LoVo (cell line): ENCODE results near the gene HK2.
"Not testable (repeated sequence)": the region's sequence is repeated elsewhere in the genome, so short reads cannot be mapped to it uniquely, and the experiment has no call there.

Experiments used
- DNase-seq: peaks from one replicate; pipeline ENCODE4 v3.0.0-alpha.2; 2016; ENCODE audit warnings: low spot score

The HK2 gene

DNA sequence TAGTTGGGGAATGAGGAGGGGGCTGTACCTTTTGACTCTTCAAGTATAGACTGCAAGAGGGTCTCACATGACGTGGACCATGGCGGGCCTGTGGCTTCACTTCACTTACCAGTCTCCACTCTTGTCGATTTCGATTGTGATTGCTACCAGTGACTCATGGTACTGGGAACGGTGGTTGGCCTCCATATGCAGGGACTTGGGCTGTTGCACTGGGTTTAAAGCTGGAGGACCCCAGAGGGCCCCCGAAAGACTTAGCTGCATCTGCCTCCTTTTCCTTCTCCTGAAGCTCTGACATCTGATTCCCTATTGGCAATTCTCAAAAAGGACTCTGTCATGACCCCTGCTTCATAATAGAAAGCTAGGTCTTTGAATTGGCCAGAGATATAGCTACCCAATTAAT is 43.4 kb downstream of the HK2 start:
- DNase-seq: no peak

DNA sequence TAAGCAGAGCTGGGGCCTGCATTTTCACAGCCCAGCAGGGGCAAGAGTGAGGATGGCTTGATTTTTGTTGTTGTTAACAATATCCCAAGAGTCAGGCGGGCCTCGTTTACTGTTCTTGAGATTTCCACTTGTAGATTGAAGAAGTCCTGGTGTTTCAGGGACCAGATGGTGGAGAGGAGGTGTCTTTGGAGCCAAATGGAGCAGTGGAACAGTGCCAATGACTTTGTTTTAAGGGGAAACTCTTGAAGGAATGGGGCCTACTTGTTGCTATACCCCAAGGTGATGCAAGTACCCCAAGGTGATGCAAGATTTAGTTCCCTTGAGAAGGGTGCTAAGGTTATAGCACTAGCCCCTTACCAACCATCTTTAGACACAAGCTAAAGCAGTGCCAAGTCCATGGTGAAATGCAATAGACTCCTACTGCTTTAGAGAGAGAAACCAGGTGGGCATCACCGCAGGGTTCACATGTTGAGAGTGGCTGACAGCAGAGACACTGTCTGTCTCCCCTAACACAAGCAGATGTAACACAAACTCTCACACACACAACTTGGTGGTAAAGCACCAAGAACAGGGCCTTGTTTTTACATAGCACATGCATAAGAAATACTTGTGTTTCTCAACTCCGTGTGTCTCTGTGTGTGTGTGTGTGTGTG is 44.0 kb downstream of the HK2 start:
- no peak for DNase-seq

DNA sequence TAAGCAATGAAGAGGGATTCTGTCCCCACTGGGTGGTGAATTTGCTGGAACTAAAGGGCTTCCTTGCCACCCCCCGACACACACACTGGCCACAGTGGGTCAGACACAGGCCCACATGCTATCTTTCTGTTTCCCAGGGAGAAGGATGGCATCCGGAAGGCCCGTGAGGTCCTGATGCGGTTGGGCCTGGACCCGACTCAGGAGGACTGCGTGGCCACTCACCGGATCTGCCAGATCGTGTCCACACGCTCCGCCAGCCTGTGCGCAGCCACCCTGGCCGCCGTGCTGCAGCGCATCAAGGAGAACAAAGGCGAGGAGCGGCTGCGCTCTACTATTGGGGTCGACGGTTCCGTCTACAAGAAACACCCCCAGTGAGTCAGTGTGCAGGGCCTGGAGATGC is 44.6 kb downstream of the HK2 start:
- no peak for DNase-seq

DNA sequence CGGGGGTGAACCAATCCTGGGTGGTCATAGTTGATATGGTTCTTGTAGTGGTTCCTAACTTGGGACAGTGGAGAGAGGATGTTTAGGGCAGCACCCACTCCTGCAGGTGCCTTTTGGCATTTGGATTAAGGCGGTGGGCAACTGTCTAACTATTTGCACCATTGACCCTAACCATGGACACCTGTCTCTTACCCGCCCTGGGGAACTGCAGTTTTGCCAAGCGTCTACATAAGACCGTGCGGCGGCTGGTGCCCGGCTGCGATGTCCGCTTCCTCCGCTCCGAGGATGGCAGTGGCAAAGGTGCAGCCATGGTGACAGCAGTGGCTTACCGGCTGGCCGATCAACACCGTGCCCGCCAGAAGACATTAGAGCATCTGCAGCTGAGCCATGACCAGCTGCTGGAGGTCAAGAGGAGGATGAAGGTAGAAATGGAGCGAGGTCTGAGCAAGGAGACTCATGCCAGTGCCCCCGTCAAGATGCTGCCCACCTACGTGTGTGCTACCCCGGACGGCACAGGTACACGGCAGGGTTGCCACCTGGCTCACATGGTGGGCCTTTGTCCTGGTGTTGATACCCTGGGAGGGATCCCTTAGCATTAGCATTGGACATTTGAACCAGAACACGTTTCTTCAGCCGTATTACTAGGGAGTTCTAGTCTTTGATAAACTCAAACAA is 46.3 kb downstream of the HK2 start:
- no peak for DNase-seq

DNA sequence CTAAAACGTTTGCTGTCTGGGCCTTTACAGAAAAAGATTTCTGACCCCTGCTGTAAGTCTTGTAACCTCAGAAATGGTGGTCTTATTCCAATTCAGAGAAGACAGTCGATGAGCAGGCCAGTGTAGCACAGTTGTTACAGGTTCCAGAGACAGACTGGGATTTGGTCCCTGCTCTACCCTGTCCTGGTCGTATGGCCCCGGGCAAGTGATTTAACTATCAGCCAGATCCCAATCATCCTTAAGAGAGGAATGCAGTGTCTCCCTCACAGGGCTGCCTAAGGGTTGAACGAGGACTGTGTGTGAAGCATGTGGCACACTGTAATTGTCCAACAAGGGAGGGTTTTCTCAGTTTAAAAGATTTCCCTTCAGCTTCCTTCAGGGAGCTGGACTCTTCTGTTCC is 47.2 kb downstream of the HK2 start:
- no peak for DNase-seq

DNA sequence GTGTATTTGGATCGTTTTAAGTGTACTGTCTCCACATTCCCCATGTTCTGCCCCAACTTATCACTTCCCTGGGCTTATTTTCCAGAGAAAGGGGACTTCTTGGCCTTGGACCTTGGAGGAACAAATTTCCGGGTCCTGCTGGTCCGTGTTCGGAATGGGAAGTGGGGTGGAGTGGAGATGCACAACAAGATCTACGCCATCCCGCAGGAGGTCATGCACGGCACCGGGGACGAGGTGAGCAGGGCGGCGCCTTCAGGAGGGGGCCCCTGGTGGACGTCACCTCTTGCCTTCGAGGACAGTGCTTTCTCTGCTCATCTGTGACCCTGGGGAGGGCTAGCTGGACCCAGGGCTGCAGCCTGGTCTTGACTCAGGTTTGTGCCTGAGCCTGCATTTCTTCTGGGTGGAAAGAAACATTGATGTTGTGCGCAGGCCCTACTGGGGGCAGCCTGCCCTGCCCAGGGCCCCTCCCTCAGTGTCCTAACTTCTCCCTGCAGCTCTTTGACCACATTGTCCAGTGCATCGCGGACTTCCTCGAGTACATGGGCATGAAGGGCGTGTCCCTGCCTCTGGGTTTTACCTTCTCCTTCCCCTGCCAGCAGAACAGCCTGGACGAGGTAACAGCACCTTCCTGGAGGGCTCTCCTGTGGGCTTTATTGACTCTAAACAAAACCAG is 47.8 kb downstream of the HK2 start:
- no peak for DNase-seq

DNA sequence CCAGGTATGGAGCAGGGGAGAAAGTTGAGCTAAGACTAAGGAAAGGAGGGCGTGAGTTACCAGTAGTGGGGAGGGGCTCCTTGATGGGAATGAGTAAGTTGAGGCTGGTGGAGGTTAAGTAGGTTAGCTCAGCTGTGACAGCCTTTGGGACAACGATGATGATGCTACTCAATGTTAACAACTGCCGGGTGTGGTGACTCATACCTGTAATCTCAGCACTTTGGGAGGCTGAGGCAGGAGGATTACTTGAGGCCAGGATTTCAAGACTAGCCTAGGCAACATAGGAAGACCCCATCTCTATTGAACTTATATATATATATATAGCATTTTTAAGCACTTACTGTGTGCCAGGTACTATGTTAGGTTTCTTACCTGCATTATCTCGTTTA is 48.4 kb downstream of the HK2 start:
- no peak for DNase-seq

DNA sequence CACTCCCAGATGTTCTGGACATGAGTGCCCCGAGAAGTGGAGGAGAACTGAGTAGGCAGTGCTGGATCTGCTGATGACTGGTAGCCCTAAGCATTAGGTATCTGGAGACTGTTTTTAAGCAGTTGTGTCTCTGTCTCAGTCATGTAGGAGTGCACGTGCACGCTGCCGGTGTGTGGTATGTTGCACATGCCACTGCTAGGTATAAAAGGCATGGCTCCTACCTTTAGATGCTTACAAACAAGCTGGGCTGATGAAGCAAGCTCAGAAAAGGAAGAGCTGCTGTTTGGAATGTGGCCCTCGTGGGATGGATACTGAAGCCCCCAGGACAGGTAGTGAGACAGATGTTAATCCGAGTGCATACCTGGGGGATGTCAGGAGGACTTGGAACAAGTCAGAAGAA is 49.1 kb downstream of the HK2 start:
- no peak for DNase-seq

DNA sequence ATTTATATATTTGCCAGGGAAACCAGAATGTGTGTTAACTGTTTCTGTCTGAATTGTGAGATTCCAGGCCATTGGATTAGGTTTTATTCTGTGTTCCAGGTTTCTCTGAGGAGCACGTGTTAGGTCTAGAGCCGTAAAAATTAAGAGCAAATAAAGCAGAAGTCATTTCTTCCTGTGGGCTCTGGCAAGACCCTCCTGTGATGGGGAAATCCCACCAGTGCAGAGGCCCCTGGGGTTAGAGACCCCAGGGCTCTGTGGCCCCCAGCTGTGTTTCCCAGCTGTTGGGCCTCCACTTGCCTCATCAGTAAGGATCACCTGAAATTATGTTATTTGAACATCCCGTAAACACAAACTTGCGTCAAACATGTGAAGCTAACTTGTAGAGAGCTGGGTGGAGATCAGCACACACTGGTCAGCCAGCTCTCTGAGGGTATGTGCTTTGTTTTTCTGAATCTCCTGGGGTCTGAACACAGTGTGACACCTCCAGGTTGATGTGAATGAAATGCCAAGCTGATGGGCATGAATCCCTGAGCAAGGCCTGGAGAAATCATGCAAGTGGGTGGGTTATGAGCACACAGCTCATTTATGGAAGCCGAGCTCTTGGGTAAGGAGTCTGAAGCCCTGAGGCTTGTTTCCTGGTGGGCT is 50.3 kb downstream of the HK2 start:
- DNase-seq: no peak

DNA sequence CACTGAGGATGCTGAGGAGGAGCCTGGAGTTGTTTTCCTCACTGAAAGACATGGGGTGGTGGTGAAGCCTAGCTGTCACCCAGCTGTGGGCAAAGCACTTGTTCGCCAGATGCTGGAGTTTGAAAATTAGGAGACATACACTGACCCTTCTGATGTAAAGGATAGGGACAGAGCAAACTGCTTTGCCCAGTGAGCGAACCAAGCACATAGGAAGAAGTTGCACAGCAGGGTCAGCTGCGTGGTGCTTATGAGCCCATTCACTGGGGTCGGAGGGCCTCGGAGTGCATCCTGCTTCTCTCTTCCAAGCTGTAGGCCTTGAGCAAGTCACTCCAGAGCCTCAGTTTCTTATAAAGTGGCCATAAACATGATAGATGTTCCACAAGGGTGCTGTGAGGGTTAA is 50.9 kb downstream of the HK2 start:
- no peak for DNase-seq

DNA sequence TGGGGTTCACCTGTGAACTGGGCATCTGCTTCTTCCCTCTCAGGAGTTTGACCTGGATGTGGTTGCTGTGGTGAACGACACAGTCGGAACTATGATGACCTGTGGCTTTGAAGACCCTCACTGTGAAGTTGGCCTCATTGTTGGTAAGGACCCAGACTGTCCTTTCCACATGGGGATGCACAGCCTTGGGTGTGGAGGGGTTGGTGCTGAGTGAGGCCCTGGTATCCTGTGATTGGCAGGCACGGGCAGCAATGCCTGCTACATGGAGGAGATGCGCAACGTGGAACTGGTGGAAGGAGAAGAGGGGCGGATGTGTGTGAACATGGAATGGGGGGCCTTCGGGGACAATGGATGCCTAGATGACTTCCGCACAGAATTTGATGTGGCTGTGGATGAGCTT is 52.3 kb downstream of the HK2 start:
- DNase-seq: no peak

DNA sequence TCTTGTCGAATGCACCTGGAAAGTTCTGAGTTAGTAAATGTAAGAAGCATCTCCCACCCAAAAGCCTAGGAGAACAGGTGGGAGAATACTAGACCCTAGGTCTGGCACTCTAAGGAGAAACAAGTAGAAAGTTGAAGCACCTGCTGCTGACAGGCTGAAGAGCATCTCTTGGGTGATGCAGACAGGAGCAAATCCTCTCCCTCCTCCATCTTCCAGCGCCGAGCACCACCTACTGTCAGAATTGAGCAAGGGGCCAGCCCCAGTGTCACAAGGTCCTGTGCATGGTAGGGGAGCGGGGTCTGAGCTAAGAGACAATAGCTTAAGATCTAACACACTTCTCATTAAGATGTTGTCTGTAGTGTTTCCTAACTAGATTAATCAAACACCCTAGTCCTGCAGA is 52.9 kb downstream of the HK2 start:
- DNase-seq: no peak

DNA sequence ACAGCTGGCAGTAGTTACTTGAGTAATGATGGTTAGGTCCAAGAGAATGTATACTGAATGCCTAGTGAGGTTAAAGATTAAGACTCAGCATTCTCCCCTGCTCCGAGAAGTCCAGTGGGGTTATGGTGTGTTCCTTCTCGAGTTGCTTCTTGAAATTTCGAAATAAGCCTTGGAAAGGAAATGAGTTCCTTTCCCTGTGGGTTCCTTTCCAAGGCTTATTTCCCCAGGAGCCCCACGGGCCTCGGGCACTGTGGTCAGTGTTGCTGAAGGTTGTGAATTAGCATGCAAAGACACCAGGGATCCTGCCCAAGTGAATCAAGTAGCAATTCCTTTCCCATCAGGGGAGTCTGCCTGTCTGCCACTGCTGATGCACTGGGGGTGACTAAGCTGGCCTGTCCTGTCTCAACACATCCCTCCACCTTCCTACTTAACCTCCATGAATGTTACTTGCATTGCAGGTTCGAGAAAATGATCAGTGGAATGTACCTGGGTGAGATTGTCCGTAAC is 53.6 kb downstream of the HK2 start:
- DNase-seq: no peak

DNA sequence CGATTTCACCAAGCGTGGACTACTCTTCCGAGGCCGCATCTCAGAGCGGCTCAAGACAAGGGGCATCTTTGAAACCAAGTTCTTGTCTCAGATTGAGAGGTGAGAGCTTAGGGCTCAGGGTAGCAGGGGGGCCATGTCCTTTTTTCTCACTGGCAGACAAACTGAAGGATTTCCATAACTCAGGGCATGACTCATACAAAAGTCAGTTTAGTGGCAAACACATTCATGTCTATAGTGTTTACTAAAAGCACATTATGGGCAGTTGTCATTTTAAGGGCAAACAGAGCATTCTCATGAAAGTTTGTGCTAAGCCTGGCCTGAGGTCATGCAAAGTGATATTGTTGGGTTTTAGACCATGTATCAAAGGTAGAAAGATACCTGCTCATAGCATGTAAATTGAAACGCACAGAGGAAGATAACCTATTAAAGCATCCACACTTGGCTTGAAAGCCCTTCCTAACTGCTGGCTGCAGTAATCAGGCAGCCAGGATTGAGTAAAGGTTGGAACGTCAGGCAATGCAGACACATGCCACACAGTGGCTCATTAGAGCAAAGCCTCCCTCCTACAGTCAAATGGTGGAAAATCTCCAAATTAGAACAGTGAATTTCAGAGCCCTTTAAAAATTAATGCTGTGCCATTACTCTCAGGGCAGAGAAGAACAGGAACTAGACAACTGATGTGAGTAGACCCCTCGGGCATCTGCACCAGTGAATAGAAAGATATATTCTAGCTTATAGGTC is 54.2 kb downstream of the HK2 start:
- DNase-seq: no peak

DNA sequence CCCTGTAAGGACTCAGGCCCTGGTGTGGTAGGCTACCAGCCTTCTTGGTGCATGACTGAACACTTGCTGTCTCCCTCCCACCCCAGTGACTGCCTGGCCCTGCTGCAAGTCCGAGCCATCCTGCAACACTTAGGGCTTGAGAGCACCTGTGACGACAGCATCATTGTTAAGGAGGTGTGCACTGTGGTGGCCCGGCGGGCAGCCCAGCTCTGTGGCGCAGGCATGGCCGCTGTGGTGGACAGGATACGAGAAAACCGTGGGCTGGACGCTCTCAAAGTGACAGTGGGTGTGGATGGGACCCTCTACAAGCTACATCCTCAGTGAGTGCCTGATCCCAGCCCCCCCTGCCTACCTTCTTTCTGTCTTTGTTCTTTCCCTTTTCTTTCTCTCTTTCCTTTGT is 55.2 kb downstream of the HK2 start:
- DNase-seq: no peak

DNA sequence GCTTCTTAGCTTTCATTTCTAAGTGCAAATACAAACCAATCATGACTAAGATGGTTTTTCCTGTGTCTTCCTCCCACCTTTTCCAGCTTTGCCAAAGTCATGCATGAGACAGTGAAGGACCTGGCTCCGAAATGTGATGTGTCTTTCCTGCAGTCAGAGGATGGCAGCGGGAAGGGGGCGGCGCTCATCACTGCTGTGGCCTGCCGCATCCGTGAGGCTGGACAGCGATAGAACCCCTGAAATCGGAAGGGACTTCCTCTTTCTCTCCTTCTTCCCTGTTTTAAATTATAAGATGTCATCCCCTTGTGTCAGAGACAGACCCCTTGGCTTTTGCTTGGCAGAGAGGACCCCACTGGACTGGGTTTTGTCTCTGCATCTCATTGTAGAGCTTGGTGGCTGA is 56.8 kb downstream of the HK2 start:
- no peak for DNase-seq

DNA sequence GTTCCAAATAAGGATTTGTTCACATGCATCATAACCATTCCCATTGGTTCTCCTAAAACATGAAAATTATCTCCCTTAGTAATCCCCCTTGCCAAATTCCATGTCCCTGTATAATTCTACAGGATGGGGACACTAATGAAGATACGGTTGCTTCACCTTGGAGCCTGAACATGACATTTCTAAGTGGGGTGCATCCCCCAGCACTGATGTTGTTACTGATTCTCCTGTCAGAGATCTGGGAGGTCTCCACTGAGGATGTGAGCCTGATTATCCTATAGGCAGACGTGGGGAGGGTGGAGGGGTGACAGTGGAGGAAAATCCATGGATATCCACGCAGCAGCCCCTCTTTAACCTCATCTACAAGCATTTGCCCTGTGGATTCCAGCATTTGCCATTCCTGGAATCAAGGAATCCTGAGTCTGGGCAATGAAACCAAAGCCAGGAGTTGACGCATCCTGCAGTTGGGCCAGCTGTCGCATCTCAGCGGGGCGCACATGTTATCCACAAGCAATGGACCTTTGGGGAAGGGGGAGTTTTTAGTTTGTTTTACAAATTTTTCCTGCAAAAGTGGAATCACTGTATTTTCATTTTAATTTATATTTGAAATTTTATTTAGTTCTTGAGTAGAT is 57.3 kb downstream of the HK2 start:
- no peak for DNase-seq

DNA sequence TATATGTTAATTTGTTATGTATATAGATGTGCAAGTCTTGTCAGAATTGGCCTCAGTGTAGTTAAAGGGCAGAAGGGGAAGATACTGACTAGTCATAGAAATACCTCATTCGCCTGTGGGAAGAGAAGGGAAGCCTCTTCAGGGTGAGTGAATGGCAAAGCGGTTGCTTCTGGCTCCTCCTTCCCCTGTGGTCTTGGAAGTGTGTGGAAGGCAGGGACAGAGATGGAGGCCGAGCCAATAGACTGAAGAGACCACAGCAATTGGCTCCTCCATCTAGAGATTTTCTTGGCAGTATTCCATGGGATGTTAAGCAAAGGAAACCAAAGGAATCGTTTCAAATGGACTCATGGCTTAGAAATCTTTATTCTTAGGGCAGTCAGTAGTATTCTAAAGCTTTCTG is 57.9 kb downstream of the HK2 start:
- DNase-seq: not testable (repeated sequence)

DNA sequence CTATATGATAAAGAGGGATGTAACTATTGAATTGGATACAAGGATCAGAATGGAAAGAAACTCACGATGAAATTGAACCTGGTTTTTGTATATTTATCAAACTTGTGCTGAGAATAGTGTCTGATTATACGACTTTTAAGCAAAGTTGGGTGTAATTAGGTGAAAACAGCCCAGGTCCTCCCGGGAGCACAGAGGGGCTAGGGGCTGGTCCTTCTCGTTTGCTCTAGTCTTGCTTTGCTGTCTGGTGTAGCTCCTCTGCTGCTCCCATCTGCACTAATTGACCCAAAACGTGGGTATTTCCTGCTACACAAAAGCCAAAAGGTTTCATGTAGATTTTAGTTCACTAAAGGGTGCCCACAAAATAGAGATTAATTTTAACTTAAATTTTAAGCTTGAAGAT is 58.7 kb downstream of the HK2 start:
- DNase-seq: no peak

DNA sequence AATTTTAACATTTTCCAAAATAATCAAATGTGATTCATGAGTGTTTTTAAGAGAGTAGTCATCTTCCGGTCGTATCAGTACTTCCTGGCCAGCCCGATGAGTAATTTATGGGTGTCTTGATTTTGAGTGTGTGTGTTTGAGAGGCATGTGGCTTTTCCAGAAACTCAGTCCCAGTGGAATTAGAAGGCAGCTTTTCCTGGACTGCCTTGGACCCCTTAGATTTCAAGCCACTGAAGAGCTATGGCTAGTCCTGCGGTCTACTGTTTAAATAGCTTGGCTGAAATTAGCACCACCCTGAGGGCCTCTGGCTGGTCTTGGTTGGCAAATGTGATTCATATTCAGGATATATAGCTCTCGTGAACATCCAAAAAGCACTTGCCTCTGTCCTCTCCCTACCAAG is 59.4 kb downstream of the HK2 start:
- DNase-seq: no peak

DNA sequence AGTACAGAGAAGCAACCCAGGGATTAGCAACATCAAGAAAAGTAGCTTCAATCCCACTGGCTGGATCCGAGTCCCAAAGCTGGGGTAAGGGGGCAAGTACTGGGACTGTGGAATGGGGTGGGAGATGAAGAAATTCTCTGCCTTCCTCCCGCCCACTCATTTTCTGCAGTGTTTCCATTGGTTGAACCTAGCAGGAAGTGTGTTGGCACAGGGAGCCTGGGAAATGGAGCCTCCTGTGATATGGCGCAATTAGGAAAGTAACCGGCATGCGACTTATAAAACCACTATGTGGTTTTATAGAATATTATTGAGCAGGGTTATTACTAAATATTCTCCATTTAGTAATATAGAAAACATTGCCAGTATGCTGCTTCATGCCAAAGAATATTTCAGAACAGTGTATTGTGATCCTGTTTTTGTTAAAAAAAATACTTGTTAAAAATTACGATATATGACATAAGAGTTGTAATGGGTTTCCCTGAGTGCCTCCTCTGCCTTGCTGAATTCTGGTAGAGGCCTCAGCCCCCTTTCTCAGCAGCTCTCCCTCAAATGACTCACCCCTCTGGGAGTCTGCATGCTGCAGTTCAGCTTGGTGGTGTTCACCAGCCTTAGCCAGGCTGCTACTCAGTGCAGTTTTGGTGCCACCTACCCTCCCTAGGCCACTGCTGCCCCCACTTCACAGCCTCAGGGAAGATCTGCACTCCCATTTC is 60.5 kb downstream of the HK2 start:
- no peak for DNase-seq
